Measurements from ENCODE around the gene CCT5.

CCT5 gene

GRCh38 chr5:10262121-10262774, 12.2 kb downstream of the CCT5 start:
- no peak for TF ChIP-seq SIN3A (IDR thresholded peaks at IDR 0.05; ENCODE audit: borderline replicate concordance, insufficient read depth, low read length)
- no peak for TF ChIP-seq FOXP2 (optimal IDR thresholded peaks at IDR 0.05; ENCODE audit: borderline replicate concordance, extremely low read depth, extremely low read length, insufficient read depth)
- no peak for TF ChIP-seq REST (IDR thresholded peaks at IDR 0.05; ENCODE audit: insufficient read depth in 1 of 2, low read depth in 2 of 2, low read length in 2 of 2)
- no peak for TF ChIP-seq TAF1 (IDR thresholded peaks at IDR 0.05; ENCODE audit: borderline replicate concordance, insufficient read depth, low read length)
- no peak; the same call in 1 of the 2 replicates for TF ChIP-seq POLR2AphosphoS5 (IDR thresholded peaks at IDR 0.05; ENCODE audit: low read depth, low read length)

- no peak for TF ChIP-seq FOXP2 (optimal IDR thresholded peaks at IDR 0.05; ENCODE audit: borderline replicate concordance, extremely low read depth, extremely low read length, insufficient read depth)
Observed at GRCh38 chr5:10262995-10263394, 12.9 kb downstream of the CCT5 start.

GRCh38 chr5:10264604-10265003, 14.5 kb downstream of the CCT5 start:
- TF ChIP-seq TAF1 (IDR thresholded peaks at IDR 0.05; ENCODE audit: borderline replicate concordance, insufficient read depth, low read length), result no peak
- TF ChIP-seq SIN3A (IDR thresholded peaks at IDR 0.05; ENCODE audit: borderline replicate concordance, insufficient read depth, low read length), result no peak
- no peak for TF ChIP-seq FOXP2 (optimal IDR thresholded peaks at IDR 0.05; ENCODE audit: borderline replicate concordance, extremely low read depth, extremely low read length, insufficient read depth)
- no peak for TF ChIP-seq POLR2AphosphoS5 (IDR thresholded peaks at IDR 0.05; ENCODE audit: low read depth, low read length)
- no peak for TF ChIP-seq REST (IDR thresholded peaks at IDR 0.05; ENCODE audit: insufficient read depth in 1 of 2, low read depth in 2 of 2, low read length in 2 of 2)

GRCh38 chr5:10265245-10266109, 15.4 kb downstream of the CCT5 start:
- TF ChIP-seq POLR2AphosphoS5 (IDR thresholded peaks at IDR 0.05; ENCODE audit: low read depth, low read length), result 0 out of 2 replicates have a peak, but pooled peaks have one; percentile 44
- peak; percentile 67; the same call in 1 of the 2 replicates for TF ChIP-seq SIN3A (IDR thresholded peaks at IDR 0.05; ENCODE audit: borderline replicate concordance, insufficient read depth, low read length)
- TF ChIP-seq FOXP2 (optimal IDR thresholded peaks at IDR 0.05; ENCODE audit: borderline replicate concordance, extremely low read depth, extremely low read length, insufficient read depth), result no peak
- no peak for TF ChIP-seq REST (IDR thresholded peaks at IDR 0.05; ENCODE audit: insufficient read depth in 1 of 2, low read depth in 2 of 2, low read length in 2 of 2)

- no peak; the same call in 1 of the 2 replicates for TF ChIP-seq SIN3A (IDR thresholded peaks at IDR 0.05; ENCODE audit: borderline replicate concordance, insufficient read depth, low read length)
- no peak for TF ChIP-seq REST (IDR thresholded peaks at IDR 0.05; ENCODE audit: insufficient read depth in 1 of 2, low read depth in 2 of 2, low read length in 2 of 2)
- no peak for TF ChIP-seq TAF1 (IDR thresholded peaks at IDR 0.05; ENCODE audit: borderline replicate concordance, insufficient read depth, low read length)
- TF ChIP-seq FOXP2 (optimal IDR thresholded peaks at IDR 0.05; ENCODE audit: borderline replicate concordance, extremely low read depth, extremely low read length, insufficient read depth), result no peak
- TF ChIP-seq POLR2AphosphoS5 (IDR thresholded peaks at IDR 0.05; ENCODE audit: low read depth, low read length), result no peak
Observed at GRCh38 chr5:10266137-10266536, 16.1 kb downstream of the CCT5 start.
